Osteoblast (primary cell): ENCODE results near the gene NOXA1. TPM values are rescaled to one million over a fixed set of nuclear protein-coding genes. Genes with fewer than 3 reads are reported as not detected.
A peak's percentile ranks its signal among the peaks of the same experiment; 100 is the strongest.

ENCODE experiments used
- DNase-seq: peaks from one replicate; pipeline ENCODE4 v3.0.0; 2011; ENCODE audit warnings: low spot score, mixed read lengths; ENCODE audit not compliant: insufficient read length; ENCODE audit errors: missing footprints
- H2AFZ ChIP-seq: 2 replicates; pipeline ENCODE4 v1.6.0; 2011; ENCODE audit warnings: mild to moderate bottlenecking, low read length
- H3K27ac ChIP-seq: 2 replicates; pipeline ENCODE4 v1.5.1; 2011; ENCODE audit warnings: mild to moderate bottlenecking, low read depth, low read length, moderate library complexity
- H3K27me3 ChIP-seq: 2 replicates; pipeline ENCODE4 v1.6.0; 2012; ENCODE audit warnings: mild to moderate bottlenecking, control low read depth, inconsistent platforms, low read length, moderate library complexity; ENCODE audit not compliant: insufficient read depth
- H3K36me3 ChIP-seq: 2 replicates; pipeline ENCODE4 v1.5.1; 2011; ENCODE audit warnings: mild to moderate bottlenecking, low read length, control low read depth, moderate library complexity; ENCODE audit not compliant: insufficient read depth
- H3K4me1 ChIP-seq: 2 replicates; pipeline ENCODE4 v1.5.1; 2011; ENCODE audit warnings: mild to moderate bottlenecking, low read length, control low read depth, moderate library complexity; ENCODE audit not compliant: insufficient read depth
- H3K4me2 ChIP-seq: 2 replicates; pipeline ENCODE4 v1.6.0; 2011; ENCODE audit warnings: mild to moderate bottlenecking, low read length; ENCODE audit not compliant: insufficient read depth
- H3K4me3 ChIP-seq: fragments of 200-600 bp; sonication (generic); 3 replicates; pipeline ENCODE4 v1.5.1; 2012; ENCODE audit warnings: mild to moderate bottlenecking, low read length, inconsistent platforms; ENCODE audit not compliant: insufficient read depth
- H3K79me2 ChIP-seq: 2 replicates; pipeline ENCODE4 v1.6.0; 2012; ENCODE audit warnings: mild to moderate bottlenecking, low read length, control low read depth, inconsistent platforms; ENCODE audit not compliant: insufficient read depth
- H3K9me3 ChIP-seq: 2 replicates; pipeline ENCODE4 v1.5.1; 2011; ENCODE audit warnings: low read depth, low read length, control low read depth
- H4K20me1 ChIP-seq: 2 replicates; pipeline ENCODE4 v1.6.0; 2012; ENCODE audit warnings: mild to moderate bottlenecking, low read length, control low read depth; ENCODE audit not compliant: insufficient read depth
- CTCF ChIP-seq: IDR thresholded peaks from 2 replicates; pipeline ENCODE4 v1.5.1; 2011; ENCODE audit warnings: mild to moderate bottlenecking, low read depth, low read length, moderate library complexity; ENCODE audit errors: extremely low read depth
- total RNA-seq: library from RNA; depleted of rRNA; stranded (reverse); fragments of >200 nt; gene quantifications from 2 replicates; pipeline ENCODE4 v1.2.3, GENCODE V29; 2012

The NOXA1 gene
- total RNA-seq, 1 donor = 0.36 TPM

DNA sequence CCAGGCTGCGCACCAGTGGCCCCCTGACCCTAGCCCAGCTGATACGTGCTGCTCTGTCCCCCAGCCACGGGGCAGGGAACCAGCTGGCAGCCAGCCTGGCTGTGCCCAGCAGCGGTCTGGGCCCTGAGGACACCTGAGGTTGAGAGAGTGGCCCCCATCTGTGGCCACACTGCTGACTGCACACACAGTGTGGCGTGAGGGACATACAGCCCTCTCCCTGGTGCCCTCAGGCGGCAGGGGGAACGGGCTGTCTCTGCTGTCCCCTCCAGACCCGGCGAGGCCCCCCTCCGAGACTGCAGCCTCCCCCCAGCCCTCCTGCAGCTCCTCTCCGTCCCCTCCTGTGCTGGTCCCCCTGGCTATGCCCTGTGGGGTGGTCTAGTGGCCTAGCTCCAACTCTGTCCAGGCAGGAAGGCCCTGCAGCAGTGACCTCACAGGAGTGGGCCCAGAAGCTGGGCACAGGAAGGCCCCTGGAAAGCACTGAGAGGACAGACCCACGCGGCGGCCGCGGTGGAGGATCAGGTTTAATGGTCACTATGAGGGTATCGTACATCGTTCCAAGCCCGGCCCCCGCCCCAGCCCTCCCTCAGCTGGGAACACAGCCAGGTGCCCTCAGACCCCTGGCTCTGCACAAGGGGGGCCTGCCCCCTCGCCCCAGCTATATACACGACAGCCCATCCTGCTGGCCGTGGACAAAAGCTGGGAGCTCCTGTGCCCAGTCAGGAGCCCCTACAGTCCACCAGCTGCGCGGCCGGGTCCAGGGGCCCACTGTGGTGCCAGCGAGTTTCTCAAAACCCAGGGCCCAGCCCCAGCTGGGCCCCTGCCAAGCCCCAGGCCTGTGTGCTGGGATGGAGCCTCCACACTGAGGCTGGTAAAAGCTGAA, 24.8 kb downstream of the NOXA1 start:
- no peak overlapping the region for H3K27ac ChIP-seq

DNA sequence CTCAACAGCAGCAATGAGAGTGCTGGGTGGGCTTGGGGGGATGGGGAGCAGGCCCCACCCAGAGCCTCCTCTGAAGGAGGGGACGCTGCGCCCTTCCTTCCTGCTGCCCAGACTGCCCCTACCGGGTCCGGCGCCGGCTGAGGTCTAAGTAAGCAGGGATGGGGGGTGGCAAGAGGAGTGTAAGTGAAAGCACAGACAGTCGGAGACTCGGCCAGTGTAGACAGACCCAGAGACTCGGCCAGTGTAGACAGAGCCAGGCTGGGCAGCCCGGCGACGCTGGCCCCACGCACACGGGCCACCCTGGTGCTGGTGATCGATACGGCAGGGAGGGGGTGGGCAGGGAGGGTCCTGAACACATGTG, 25.4 kb downstream of the NOXA1 start:
- Histone ChIP-seq H3K79me2 (no peaks in the 10 kb centered on the region), H3K4me3 (no peak overlapping the region), H3K4me2 (no peak overlapping the region), H3K27me3 (no peaks in the 10 kb centered on the region), H3K9me3 (no peaks in the 10 kb centered on the region), H3K27ac (no peak overlapping the region), H3K36me3 (peaks cover 10% of the 10 kb centered on the region), H4K20me1 (peaks cover 7% of the 10 kb centered on the region), H2AFZ (no peak overlapping the region), H3K4me1 (no peaks in the 10 kb centered on the region)
- no peak for TF ChIP-seq CTCF
- DNase-seq = peak; percentile 18

More for the DNA sequence above, 24.8 kb downstream of the NOXA1 start:
- peaks cover 1% of the 10 kb centered on the region for H3K27me3 ChIP-seq
- TF ChIP-seq CTCF = no peak
- no peaks in the 10 kb centered on the region for H3K4me1 ChIP-seq
- H3K9me3 ChIP-seq = no peaks in the 10 kb centered on the region
- no peak overlapping the region for H2AFZ ChIP-seq
- peak; percentile 78 for DNase-seq
- no peak overlapping the region for H3K4me3 ChIP-seq
- no peaks in the 10 kb centered on the region for H3K79me2 ChIP-seq
- peaks cover 1% of the 10 kb centered on the region for H4K20me1 ChIP-seq
- peaks cover 4% of the 10 kb centered on the region for H3K36me3 ChIP-seq
- no peak overlapping the region for H3K4me2 ChIP-seq

DNA sequence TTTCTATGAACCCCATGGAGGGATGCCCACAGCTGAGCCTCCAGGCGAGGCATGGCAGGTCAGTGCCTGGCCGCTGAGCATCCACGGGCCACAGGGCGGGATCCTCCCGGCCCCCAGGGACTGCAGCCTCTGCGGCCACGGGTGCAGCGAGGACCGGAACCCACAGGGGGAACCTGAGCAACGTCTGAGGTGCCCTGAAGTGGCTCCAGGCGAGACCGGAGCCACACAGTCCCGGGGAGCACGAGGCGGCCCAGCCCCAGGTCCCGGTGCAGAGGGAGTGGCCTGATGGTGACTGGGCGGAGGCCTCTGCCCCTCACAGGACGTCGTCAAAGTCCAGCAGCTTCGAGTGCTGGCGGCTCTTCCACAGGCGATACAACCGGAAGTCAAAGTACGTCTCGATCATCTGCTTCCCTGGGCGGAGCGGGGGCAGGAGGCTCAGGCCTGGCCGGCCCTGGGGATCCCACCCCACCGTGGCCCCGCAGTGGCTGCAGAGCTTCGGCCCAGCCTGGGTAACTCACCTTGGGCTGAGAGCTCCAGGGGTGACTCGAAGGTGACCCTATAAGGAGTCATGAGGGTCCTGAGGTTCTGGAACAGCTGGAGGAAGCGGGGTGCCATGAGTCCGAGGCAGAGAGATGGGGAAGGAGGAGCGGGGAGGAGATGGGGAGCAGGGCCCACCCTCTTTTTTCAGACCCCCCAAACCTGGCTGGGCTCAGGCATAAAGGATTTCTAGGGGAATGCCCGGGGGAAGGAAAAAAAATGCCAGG, 26.1 kb downstream of the NOXA1 start:
- Histone ChIP-seq H3K4me3 (no peak overlapping the region), H2AFZ (no peak overlapping the region), H3K79me2 (no peaks in the 10 kb centered on the region), H3K27ac (no peak overlapping the region), H4K20me1 (peaks cover 9% of the 10 kb centered on the region), H3K4me1 (no peaks in the 10 kb centered on the region), H3K9me3 (no peaks in the 10 kb centered on the region), H3K27me3 (no peaks in the 10 kb centered on the region), H3K4me2 (no peak overlapping the region), H3K36me3 (peaks cover 10% of the 10 kb centered on the region)
- DNase-seq = peak; percentile 74
- TF ChIP-seq CTCF = no peak
